NT2/D1 (cell line): ENCODE measurements around the gene TOX2.

ENCODE experiments used
- SUZ12 ChIP-seq: IDR thresholded peaks from 2 replicates; pipeline ENCODE4 v1.6.1; 2011; ENCODE audit not compliant: insufficient read length, insufficient read depth; ENCODE audit errors: extremely low read depth
- YY1 ChIP-seq: IDR thresholded peaks from 2 replicates; pipeline ENCODE4 v1.6.1; 2011; ENCODE audit not compliant: insufficient read length, insufficient read depth
- ZNF274 ChIP-seq: IDR thresholded peaks from 2 replicates; pipeline ENCODE4 v1.6.1; 2011; ENCODE audit warnings: mild to moderate bottlenecking, low read depth, low read length

- no peak for TF ChIP-seq YY1
- TF ChIP-seq ZNF274 = no peak
- TF ChIP-seq SUZ12 = no peak
Measured at GRCh38 chr20:44081476-44081875, 166.8 kb downstream of the TOX2 start.
